IMR-90 (cell line): ENCODE results near the gene NKAIN1.

Experiments
- BHLHE40 ChIP-seq: fragments of 150-350 bp; IDR thresholded peaks from 2 replicates; pipeline ENCODE4 v1.6.1; 2016; ENCODE audit warnings: mild to moderate bottlenecking, low read depth, low read length
- CEBPB ChIP-seq: IDR thresholded peaks from 2 replicates; pipeline ENCODE4 v1.6.1; 2012; ENCODE audit warnings: low read depth, low read length, improper control_type of control experiment
- CHD1 ChIP-seq: IDR thresholded peaks from 2 replicates; pipeline ENCODE4 v1.6.1; 2012; ENCODE audit warnings: low read depth, low read length, improper control_type of control experiment
- FOS ChIP-seq: fragments of 150-350 bp; IDR thresholded peaks from 2 replicates; pipeline ENCODE4 v1.6.1; 2016; ENCODE audit warnings: low read depth, low read length
- MAFK ChIP-seq: IDR thresholded peaks from 2 replicates; pipeline ENCODE4 v1.6.1; 2012; ENCODE audit warnings: low read depth, low read length, improper control_type of control experiment
- MAZ ChIP-seq: IDR thresholded peaks from 2 replicates; pipeline ENCODE4 v1.6.1; 2012; ENCODE audit warnings: low read depth, mild to moderate bottlenecking, low read length, improper control_type of control experiment, moderate library complexity, borderline replicate concordance
- MXI1 ChIP-seq: IDR thresholded peaks from 2 replicates; pipeline ENCODE4 v1.6.1; 2012; ENCODE audit warnings: low read depth, mild to moderate bottlenecking, low read length, moderate library complexity, borderline replicate concordance
- NFE2L2 ChIP-seq: fragments of 150-350 bp; IDR thresholded peaks from 2 replicates; pipeline ENCODE4 v1.6.1; 2016; ENCODE audit warnings: low read depth, mild to moderate bottlenecking, low read length
- POLR2A ChIP-seq: IDR thresholded peaks from 2 replicates; pipeline ENCODE4 v1.6.1; 2012; ENCODE audit warnings: mild to moderate bottlenecking, low read depth, low read length
- RAD21 ChIP-seq: IDR thresholded peaks from 2 replicates; pipeline ENCODE4 v1.6.1; 2012; ENCODE audit warnings: low read length, improper control_type of control experiment
- RCOR1 ChIP-seq: IDR thresholded peaks from 2 replicates; pipeline ENCODE4 v1.6.1; 2012; ENCODE audit warnings: mild to moderate bottlenecking, low read length, improper control_type of control experiment; ENCODE audit not compliant: insufficient replicate concordance
- SMC3 ChIP-seq: fragments of 150-350 bp; IDR thresholded peaks from 2 replicates; pipeline ENCODE4 v1.6.1; 2016; ENCODE audit warnings: low read depth, mild to moderate bottlenecking, antibody characterized with exemption, low read length, moderate library complexity
- USF2 ChIP-seq: fragments of 150-350 bp; IDR thresholded peaks from 2 replicates; pipeline ENCODE4 v1.6.1; 2017; ENCODE audit warnings: mild to moderate bottlenecking, antibody characterized with exemption, low read length, low read depth
- TF ChIP-seq, protein P1 (sequence below): conservative IDR thresholded peaks from 2 replicates; pipeline ENCODE4 v1.5.1; 2012; ENCODE audit warnings: mild to moderate bottlenecking, low read depth, low read length, improper control_type of control experiment

GRCh38 chr1:31140299-31140698 lies 99.4 kb downstream of the NKAIN1 start:
- TF ChIP-seq, protein P1, sequence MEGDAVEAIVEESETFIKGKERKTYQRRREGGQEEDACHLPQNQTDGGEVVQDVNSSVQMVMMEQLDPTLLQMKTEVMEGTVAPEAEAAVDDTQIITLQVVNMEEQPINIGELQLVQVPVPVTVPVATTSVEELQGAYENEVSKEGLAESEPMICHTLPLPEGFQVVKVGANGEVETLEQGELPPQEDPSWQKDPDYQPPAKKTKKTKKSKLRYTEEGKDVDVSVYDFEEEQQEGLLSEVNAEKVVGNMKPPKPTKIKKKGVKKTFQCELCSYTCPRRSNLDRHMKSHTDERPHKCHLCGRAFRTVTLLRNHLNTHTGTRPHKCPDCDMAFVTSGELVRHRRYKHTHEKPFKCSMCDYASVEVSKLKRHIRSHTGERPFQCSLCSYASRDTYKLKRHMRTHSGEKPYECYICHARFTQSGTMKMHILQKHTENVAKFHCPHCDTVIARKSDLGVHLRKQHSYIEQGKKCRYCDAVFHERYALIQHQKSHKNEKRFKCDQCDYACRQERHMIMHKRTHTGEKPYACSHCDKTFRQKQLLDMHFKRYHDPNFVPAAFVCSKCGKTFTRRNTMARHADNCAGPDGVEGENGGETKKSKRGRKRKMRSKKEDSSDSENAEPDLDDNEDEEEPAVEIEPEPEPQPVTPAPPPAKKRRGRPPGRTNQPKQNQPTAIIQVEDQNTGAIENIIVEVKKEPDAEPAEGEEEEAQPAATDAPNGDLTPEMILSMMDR = no peak
- TF ChIP-seq USF2 (no peak), MAFK (no peak), POLR2A (no peak), FOS (no peak), SMC3 (no peak), MXI1 (no peak), CHD1 (no peak), MAZ (no peak), CEBPB (no peak), RCOR1 (no peak), RAD21 (no peak), BHLHE40 (no peak), NFE2L2 (no peak)
